GOT3 (cell line): ENCODE measurements around the gene NKX2-3.

Source experiments
- DNase-seq: peaks from one replicate; lab custom pipeline; 2025; ENCODE audit warnings: mixed read lengths; lab: John Stamatoyannopoulos, UW

The NKX2-3 gene

DNA sequence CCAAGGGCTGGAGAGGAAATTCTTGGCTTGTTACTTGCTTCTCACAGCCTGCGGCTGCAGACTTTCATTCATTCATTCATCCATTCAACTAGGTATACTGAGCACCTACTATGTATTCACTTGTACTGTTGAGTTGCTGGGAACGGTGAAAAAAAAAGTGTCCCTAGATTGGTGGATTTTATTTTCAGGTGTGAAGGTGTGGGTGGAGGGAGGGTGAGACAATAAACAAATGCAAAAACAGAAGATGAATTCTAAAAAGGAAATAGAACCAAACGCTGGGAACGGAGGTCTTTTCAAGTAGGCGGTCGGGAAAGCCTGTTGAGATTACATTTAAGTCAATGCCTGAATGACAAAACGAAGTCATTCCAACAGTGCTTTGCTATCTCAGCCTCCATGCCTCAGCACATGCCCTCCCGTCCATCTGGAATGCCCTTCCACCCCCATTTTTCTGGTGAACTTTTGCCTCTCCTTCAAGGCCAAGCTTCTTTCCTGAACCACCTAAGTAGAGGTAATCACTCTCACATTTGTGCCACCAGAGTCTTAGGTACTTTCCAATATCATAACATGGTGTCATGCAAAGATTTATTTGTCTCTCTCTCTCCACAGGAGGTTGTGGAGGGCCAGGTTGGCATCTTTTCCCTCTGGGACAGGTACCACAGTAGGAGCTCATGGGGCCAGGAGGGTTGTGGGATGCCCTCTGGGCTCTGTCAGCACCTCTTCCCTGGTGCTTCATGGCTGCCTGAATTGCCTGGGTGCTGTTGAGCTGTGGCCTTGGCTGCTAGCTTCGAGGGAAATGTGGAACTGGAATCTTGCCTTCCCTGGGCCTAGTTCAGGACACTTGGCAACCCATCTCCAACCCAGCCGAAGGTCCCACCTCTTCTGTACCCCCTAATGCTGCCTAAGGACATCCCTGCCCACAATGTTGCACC, 5.5 kb downstream of the NKX2-3 start:
- DNase-seq: no peak

DNA sequence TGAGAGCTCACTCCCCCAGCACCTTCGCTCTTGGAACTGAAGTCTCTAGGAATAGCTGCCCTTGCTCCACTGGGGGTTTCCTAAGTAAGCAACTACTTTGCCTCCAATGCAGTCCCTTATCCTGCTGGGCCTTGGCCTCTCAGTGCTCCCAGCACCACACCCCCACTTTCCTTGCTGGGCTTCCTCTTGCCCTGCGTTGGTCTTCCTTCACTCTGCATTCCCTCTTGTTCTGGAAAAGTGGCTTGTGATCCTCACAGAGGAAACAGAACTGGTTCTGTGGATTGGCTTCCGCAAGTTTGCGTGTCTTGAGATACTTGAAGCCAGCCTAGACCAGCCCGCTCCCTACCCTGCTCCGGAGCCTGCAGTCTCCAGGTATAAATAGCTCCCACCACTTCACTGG, 6.4 kb downstream of the NKX2-3 start:
- DNase-seq: no peak

GRCh38 chr10:99539820-99540219, 7.1 kb downstream of the NKX2-3 start:
- DNase-seq: no peak

- DNase-seq: no peak
These were observed 7.5 kb downstream of the NKX2-3 start for GRCh38 chr10:99540306-99540656.

DNA sequence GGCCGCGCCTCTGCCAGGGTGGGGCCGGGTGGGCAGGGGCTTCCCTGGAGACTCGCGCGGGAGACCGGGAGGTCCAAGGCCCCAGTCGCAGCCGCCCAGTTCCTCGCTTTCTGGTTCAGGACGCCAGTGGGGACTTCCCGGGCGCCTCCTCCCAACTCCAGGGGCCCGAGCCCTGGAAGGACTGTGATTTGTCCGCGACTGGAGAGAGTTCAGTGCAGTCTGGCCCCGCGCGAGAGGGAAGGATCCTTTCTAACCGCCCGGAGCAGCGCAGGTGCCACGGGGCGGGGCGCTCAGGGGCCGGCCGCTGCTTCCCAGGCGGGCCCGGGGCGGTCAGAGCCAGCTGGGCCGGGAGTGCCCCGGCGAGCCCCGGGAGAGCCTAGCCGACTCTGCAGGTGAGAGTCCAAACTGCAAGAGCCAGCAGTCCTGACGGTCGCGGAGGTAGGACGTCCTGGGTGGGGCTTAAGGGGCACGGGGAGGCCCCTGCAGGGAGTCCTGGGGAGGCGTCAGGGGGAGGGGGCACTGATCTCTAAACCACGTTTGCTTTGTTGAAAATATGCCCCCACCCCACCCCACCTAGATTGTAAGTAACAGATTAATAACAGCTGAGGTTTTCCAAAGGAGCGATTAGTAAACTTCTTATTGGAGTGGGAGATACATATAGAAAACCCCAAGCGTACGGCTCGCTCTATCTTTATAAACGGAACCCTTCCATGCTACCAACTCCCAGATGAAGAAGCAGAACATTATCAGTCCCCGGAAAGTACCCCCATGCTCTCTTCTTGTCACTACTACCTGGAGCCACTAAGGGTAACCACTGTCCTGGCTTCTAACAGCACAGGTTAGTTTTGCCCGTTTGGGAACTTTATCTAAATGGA, 8.2 kb downstream of the NKX2-3 start:
- no peak for DNase-seq

DNA sequence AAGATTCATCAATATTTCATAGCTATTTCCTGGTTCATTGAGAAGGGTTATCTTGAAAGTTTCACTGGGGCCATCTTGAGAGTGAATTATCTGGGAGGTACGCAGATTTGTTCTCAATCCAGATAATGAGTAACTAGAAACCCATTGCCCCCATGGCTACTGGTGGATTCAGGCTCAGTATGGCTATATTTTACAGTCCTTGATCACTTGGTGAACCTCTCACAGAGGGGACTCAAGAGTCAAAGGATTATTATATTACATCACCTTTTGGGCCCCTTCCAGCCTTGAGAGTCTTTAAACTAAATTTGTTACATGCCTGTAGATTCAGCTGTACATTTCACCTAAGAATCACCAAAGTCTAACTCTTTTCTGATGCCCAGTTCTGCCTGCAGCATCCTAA, 11.6 kb downstream of the NKX2-3 start:
- DNase-seq: no peak

DNA sequence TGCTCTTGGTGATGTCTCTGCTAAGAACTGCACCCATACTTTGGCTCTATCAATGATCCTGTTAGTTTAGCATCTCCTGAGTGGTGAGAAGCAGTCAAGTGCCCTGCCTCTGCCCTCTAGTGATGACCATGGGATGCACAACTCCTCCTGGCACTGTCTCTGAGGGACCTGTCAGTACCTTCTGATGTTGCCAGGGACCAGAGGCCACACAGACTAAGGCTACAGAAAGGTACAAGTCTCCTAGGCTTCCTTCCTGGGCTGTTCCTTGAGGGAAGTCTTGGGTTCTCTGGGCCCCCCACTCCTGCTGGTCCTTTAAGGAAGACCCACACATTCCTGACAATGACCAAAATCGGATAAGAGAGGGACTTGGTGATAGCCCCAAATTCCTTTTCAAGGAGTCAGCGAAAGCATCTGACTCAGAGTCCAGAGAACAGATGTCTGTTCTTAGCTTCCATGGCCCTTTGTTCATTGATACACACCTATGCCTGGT, 15.3 kb downstream of the NKX2-3 start:
- DNase-seq: no peak

- no peak for DNase-seq
These were observed 18.4 kb downstream of the NKX2-3 start for GRCh38 chr10:99551158-99551557.

DNA sequence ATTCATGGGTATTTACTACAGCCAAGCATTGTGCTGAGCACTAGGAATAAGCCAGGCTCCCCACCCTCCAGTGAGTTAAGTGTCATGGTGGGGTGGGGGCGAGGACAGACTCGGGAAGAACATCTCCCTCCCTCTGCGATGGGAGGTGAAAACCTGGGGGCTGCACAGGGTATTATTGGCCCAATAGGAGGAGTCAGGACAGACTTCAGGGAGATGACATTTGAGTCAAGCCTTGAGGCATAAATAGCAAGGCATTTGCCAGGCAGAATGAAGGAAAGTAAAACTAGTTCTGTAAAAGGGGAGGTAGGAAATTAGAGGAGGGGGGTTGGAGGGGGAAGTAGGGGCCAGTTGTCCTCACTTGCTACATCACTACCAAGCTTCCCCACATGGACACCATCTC, 18.9 kb downstream of the NKX2-3 start:
- no peak for DNase-seq

- no peak for DNase-seq
These were observed 22.6 kb downstream of the NKX2-3 start for GRCh38 chr10:99555371-99555770.

DNA sequence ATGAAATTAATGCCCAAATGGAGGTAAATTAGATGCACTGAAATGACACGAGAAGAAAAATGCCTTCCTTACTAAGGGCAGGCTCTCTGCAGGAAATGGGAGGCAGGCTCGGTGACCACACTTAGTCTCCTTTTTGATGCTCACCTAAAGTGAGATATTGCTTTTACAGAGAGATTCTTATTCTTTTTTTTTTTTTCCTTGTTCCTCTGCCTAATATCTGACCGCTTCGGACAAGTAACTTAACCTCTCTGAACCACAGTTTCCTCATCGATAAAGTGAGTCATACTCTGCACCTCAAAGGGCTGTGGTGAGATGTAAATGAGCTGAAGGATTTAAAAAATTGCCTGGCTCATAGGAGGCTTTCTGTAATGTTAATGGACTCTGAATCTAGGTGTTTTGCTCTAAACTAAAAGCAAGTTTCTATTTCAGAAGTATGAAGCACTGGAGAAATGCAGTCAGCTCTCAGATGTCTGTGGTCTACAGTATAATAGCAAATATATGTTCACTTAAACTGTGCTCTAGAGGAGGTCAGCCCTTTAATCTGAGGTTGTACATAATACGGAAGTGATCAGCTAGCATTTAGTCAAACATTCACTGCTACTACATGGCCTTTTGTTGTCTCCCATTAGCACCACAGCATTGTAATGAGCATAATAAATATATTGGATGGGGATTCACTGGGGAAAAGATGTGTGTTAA, 23.2 kb downstream of the NKX2-3 start:
- no peak for DNase-seq

DNA sequence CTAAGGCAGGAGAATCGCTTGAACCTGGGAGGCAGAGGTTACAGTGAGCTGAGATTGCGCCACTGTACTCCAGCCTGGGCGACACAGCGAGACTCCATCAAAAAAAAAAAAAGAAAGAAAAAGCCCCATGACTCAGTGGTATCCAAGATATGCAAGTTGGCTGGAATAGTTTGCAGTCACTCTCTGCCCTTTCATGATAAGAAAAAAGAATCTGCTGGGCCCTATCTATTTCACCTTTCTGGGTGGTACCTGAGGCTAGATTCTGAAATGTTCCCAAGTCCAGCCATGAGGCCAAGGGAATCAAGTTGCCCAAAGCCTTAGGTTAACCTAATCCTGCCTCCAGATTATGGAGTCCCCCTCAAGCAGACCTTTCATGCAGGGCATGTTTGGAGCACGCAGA, 24.3 kb downstream of the NKX2-3 start:
- DNase-seq: no peak

- no peak for DNase-seq
These were observed 26.0 kb downstream of the NKX2-3 start for GRCh38 chr10:99558708-99559107.

DNA sequence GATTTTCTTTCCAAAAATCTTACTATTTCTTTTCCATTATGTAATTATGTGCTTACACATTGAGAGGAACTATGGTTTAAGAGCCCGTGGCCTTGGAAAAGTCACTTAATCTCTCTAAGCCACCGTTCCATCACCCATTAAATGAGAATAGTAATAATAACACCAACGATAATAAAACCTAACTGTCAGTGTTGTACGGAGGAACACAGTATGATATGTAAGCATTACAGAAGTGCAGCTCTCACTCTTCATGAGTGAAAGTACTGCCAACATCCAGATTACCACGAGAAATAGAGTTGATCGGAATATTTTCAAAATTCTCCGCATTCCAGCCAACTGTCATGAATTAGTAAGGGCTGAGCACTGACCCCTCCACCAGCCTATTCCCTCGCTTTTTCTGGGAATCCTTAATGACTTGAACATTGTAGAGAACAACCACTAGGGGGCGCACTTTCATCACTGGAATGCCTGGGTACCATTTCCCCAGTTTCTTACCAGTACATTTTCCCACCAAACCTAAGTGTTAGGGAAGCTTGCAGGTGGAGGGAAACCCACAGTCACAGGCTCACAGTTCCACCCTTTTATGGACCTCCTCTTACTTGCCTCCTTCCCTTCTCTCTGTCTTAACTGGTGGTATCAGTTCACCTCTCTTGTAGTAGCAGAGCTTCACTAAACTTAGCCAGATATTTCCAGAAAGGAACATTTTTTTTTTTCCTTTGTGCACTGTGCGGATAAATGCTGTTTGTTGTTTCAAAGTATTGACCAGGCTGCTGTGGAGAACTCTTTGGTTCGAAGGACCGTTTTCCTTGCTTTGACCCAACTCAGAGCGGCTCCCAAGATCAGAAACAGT, 27.8 kb downstream of the NKX2-3 start:
- no peak for DNase-seq

GRCh38 chr10:99562631-99563030, 29.9 kb downstream of the NKX2-3 start:
- DNase-seq: no peak

DNA sequence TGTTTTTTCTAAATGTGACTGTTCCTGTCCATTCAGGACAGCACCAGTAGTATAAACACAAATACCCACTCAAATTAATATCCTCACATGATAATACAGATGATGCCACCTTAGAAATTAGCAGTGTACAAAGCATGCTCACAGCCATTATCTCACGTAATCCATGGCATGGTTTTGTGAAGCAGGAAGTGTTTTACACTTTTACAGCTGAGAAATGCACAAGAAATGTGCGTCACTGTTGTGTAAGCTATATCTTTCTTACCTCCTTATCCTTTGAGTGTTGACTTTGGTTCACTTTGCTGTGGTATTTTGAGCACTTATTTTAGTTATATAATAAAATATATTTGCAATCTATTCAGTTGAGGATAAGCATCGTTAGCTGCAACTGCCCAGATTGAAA, 31.6 kb downstream of the NKX2-3 start:
- DNase-seq: no peak

GRCh38 chr10:99565166-99565565, 32.4 kb downstream of the NKX2-3 start:
- DNase-seq: no peak

DNA sequence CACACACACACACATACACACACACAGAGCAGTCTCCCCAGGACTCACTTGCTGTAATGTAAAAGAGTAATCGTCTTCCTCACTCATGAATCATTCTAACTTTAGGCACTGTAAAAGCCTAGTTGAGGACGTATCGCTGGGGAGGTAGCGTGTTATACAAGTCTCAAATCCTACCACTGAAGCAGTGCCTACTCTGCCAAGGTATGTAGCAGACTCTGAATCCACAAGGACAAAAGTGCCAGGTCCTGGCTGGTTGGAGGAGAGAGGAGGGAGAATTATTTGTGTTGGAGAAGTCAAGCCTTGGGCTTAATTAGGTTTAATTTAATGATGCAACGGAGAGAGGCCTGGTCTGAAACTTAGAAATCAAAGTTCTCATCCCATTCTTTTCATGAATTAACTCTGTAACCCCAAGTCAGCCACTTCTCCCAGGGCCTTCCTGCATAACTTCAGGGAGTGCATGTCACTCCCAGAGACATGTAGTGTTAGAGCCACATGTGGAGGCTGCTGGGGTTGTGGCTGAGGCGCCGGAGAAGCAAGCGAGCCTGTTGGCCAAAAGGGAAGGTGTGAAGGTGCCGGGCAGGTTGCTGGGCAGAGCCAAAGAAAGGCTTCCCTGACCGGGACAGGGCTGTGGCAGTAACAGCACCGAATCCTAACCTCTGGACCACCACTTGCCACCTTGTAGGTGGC, 36.7 kb downstream of the NKX2-3 start:
- DNase-seq: no peak

DNA sequence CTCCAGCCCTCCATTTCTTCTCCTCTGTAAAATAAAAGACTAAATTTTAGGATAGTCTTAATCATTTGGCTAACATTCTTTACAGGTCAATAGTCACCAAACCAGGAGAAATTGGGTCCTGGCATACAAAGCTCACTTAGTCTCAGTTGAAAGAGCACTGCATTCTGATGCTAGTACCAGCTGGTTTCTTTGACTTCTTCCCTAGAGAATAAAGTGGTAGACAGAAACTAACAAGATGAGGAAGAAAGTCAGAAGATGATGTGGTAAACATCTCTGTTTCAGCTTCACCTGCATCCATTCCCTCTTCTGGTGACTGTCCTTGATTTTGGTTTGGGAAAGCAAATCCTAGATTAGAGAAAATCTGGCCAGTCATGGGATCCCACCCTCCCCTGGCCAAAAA, 37.2 kb downstream of the NKX2-3 start:
- no peak for DNase-seq

GRCh38 chr10:99571816-99572215, 39.1 kb downstream of the NKX2-3 start:
- DNase-seq: no peak

DNA sequence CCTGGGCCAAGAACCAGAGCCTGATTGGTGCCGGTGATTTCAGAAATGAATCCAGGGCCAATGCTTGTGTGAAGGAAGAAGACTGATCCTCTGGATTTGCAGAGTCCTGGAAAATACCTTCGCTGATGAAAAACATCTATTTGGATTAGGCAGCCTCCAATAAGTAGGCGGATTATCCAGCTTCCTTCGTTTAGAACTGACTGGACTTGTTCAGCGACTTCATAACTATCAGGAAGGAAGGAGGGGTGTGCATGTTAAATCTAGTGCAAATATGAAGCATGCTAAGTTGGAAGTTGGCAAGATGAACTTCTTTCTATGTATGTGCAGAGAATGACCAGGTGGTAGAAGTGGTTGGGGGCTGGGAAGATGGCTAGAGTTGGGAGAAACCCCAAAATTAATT, 41.0 kb downstream of the NKX2-3 start:
- no peak for DNase-seq
